Stomach smooth muscle (tissue), 2 donors: ENCODE data around the gene TDRD10.

Source experiments
- H3K27ac ChIP-seq: one replicate; pipeline ENCODE4 v1.7.0; 2013; ENCODE audit warnings: mild to moderate bottlenecking, low read length, inconsistent platforms
- H3K27me3 ChIP-seq, 2 donors: one replicate each; pipeline ENCODE4 v1.7.0; 2013; ENCODE audit warnings: low read length in 2 of 2; ENCODE audit not compliant: insufficient read depth in 2 of 2, control insufficient read depth in 1 of 2
- H3K36me3 ChIP-seq, 2 donors: one replicate each; pipeline ENCODE4 v1.7.0; 2013; ENCODE audit warnings: low read length in 2 of 2; ENCODE audit not compliant: control insufficient read depth in 2 of 2, insufficient read depth in 2 of 2
- H3K4me1 ChIP-seq: one replicate; pipeline ENCODE4 v1.7.0; 2013; ENCODE audit warnings: low read length; ENCODE audit not compliant: control insufficient read depth, insufficient read depth
- H3K4me3 ChIP-seq, 2 donors: one replicate each; pipeline ENCODE4 v1.7.0; 2013; ENCODE audit warnings: low read length in 2 of 2
- H3K9ac ChIP-seq, 2 donors: one replicate each; pipeline ENCODE4 v1.7.0; 2013; ENCODE audit warnings: low read length in 2 of 2, mild to moderate bottlenecking in 1 of 2
- H3K9me3 ChIP-seq, 2 donors: one replicate each; pipeline ENCODE4 v1.7.0; 2013; ENCODE audit warnings: low read length in 2 of 2; ENCODE audit not compliant: control insufficient read depth in 2 of 2
- donor health status: healthy.
- donor health status: Pancreatic carcinoma.

The TDRD10 gene

GRCh38 chr1:154579374-154579773 lies 77.4 kb downstream of the TDRD10 start:
- peaks cover 11% of the 10 kb centered on the region for H3K4me1 ChIP-seq
- no peak overlapping the region for H3K27ac ChIP-seq
- no peak overlapping the region for H3K9ac ChIP-seq
- no peaks in the 10 kb centered on the region for H3K9me3 ChIP-seq
- H3K4me3 ChIP-seq, result no peak overlapping the region
- no peaks in the 10 kb centered on the region for H3K27me3 ChIP-seq
- H3K36me3 ChIP-seq, result peaks cover 44 to 48% of the 10 kb centered on the region in 2 donors

- H3K27ac ChIP-seq, result no peak overlapping the region
- H3K27me3 ChIP-seq, result no peaks in the 10 kb centered on the region
These were observed 79.7 kb downstream of the TDRD10 start for GRCh38 chr1:154581766-154582165.

DNA sequence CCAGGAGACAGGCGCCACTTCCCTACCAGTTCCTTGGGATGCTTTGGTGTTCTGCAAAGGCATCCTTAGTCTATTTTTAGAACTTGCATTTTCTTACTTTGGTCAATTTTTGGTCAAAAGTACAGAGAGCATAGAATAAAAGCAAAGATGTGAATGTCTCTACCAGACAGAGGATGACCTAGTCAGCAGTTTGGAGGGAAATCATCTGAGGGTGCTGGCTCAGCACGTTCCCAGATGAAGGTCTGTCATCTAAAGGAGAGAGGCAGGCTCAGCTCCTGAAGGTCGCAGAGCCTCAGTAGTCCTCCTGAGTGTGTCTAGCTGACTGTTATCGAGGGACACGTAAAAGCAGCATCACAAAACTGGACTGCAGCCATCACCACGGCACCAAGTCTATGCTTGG lies 80.9 kb downstream of the TDRD10 start:
- no peak overlapping the region for H3K27ac ChIP-seq
- peaks cover 2% of the 10 kb centered on the region for H3K4me1 ChIP-seq
- no peaks in the 10 kb centered on the region for H3K9me3 ChIP-seq
- no peak overlapping the region for H3K4me3 ChIP-seq
- H3K27me3 ChIP-seq, result no peaks in the 10 kb centered on the region
- H3K36me3 ChIP-seq, result peaks cover 77 to 83% of the 10 kb centered on the region in 2 donors
- no peak overlapping the region for H3K9ac ChIP-seq

More at GRCh38 chr1:154581766-154582165, 79.7 kb downstream of the TDRD10 start:
- Histone ChIP-seq H3K9ac (no peak overlapping the region), H3K36me3 (peaks cover 68 to 72% of the 10 kb centered on the region in 2 donors), H3K4me1 (peaks cover 11% of the 10 kb centered on the region), H3K9me3 (no peaks in the 10 kb centered on the region), H3K4me3 (no peak overlapping the region)

DNA sequence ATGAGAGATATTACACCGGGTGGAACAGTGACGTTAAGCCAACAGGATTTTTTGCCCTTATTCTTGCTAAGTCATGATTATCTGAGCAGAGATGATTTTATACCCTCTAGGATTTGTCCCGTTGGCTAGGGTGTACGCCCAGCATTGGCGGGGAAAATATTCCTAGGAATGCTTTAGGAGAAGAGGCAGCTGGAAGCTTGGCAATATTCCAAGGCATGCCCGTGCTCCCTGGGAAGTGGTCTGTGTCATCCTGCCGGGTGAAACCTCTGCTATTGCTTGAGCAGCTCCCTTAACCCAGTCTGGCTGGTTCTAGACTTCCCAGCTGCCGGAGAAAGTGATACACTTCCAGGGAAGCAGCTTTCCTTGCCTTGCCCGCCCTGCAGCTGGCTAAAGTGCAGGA lies 81.8 kb downstream of the TDRD10 start:
- H3K27ac ChIP-seq, result peak overlapping the region; percentile 31
- no peak overlapping the region for H3K4me3 ChIP-seq
- no peaks in the 10 kb centered on the region for H3K9me3 ChIP-seq
- no peaks in the 10 kb centered on the region for H3K27me3 ChIP-seq
- H3K9ac ChIP-seq, result no peak overlapping the region
- no peaks in the 10 kb centered on the region for H3K4me1 ChIP-seq
- H3K36me3 ChIP-seq, result peaks cover 80 to 86% of the 10 kb centered on the region in 2 donors

DNA sequence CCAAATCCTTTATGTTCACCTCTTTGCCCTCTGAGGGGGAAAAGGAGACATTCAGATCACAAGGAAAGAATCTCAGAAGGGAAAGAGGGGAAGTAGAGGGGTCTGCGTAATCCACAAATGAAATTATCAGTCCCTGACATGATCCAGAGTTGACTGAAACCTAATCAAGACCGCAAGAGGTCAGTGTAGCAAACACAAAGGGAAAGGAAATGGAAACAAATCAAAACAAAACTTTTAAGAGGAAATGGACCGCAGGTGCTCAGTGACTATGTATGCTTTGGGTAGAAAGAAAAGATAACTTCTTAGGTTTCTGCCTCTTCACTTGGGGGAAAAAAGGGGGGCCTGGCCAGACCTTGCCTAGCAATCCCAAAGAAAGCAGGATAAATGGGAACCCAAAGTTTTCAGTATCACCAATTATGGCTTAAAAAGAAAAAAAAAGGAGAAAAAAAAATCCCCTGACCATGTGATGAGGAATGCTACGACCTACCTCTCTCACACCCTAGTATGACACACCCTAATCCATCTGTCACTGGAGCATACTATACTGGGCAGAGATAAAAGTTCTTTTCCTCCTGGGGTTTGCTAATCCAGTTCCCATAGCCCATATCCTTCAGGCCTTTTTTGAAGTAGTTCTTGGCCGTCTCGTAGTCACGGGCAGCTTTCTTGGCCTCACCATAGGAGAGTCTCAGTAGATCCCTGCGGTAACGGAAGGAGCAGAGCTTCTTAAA lies 82.4 kb downstream of the TDRD10 start:
- Histone ChIP-seq H3K27me3 (no peaks in the 10 kb centered on the region), H3K9ac (no peak overlapping the region), H3K27ac (peak overlapping the region; percentile 31), H3K9me3 (no peaks in the 10 kb centered on the region), H3K36me3 (peaks cover 83 to 88% of the 10 kb centered on the region in 2 donors), H3K4me1 (no peaks in the 10 kb centered on the region), H3K4me3 (no peak overlapping the region)

DNA sequence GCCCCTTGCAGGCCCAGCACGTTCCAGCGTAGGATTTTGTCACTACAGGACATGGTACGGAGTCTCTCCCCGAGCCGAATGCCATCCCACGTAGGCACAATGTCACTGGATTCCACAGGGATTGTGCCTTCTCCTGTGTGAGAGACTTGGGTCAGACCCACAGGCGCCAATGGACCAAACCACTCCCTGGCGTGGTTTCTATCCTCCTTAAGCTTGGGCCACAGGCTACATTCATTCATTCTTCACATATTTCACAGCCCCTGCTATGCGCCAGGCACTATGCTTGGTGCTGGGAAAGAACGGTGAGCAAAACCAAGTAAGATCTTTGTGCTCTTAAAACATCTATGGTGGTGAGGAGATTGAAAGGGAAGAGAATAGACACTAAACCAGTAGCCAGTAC lies 84.2 kb downstream of the TDRD10 start:
- H3K4me1 ChIP-seq, result no peaks in the 10 kb centered on the region
- no peaks in the 10 kb centered on the region for H3K9me3 ChIP-seq
- H3K4me3 ChIP-seq, result no peak overlapping the region
- no peak overlapping the region for H3K27ac ChIP-seq
- peak overlapping the region in 1 of 2 donors; percentile 13 for H3K9ac ChIP-seq
- H3K27me3 ChIP-seq, result no peaks in the 10 kb centered on the region
- H3K36me3 ChIP-seq, result peaks cover 79 to 89% of the 10 kb centered on the region in 2 donors

- H3K4me3 ChIP-seq, result no peak overlapping the region
- H3K27ac ChIP-seq, result no peak overlapping the region
- peaks cover 83 to 88% of the 10 kb centered on the region in 2 donors for H3K36me3 ChIP-seq
- H3K9ac ChIP-seq, result peak overlapping the region in 1 of 2 donors; percentile 13
- no peaks in the 10 kb centered on the region for H3K9me3 ChIP-seq
- H3K27me3 ChIP-seq, result no peaks in the 10 kb centered on the region
- H3K4me1 ChIP-seq, result no peaks in the 10 kb centered on the region
These were observed 84.6 kb downstream of the TDRD10 start for GRCh38 chr1:154586641-154587040.

- H3K27me3 ChIP-seq, result no peaks in the 10 kb centered on the region
- peaks cover 80 to 83% of the 10 kb centered on the region in 2 donors for H3K36me3 ChIP-seq
- H3K4me3 ChIP-seq, result no peak overlapping the region
- no peak overlapping the region for H3K9ac ChIP-seq
- no peak overlapping the region for H3K27ac ChIP-seq
- H3K9me3 ChIP-seq, result no peaks in the 10 kb centered on the region
- H3K4me1 ChIP-seq, result no peaks in the 10 kb centered on the region
These were observed 87.8 kb downstream of the TDRD10 start for GRCh38 chr1:154589780-154590179.

- Histone ChIP-seq H3K9me3 (no peaks in the 10 kb centered on the region), H3K36me3 (peaks cover 77 to 79% of the 10 kb centered on the region in 2 donors), H3K9ac (no peak overlapping the region), H3K4me1 (no peaks in the 10 kb centered on the region), H3K27me3 (no peaks in the 10 kb centered on the region), H3K4me3 (no peak overlapping the region), H3K27ac (no peak overlapping the region)
These were observed 88.7 kb downstream of the TDRD10 start for GRCh38 chr1:154590756-154591155.

- H3K4me3 ChIP-seq, result no peak overlapping the region
- H3K9ac ChIP-seq, result no peak overlapping the region
- no peaks in the 10 kb centered on the region for H3K27me3 ChIP-seq
- no peaks in the 10 kb centered on the region for H3K9me3 ChIP-seq
- peaks cover 76 to 79% of the 10 kb centered on the region in 2 donors for H3K36me3 ChIP-seq
- H3K4me1 ChIP-seq, result no peaks in the 10 kb centered on the region
- no peak overlapping the region for H3K27ac ChIP-seq
These were observed 89.2 kb downstream of the TDRD10 start for GRCh38 chr1:154591206-154591605.

DNA sequence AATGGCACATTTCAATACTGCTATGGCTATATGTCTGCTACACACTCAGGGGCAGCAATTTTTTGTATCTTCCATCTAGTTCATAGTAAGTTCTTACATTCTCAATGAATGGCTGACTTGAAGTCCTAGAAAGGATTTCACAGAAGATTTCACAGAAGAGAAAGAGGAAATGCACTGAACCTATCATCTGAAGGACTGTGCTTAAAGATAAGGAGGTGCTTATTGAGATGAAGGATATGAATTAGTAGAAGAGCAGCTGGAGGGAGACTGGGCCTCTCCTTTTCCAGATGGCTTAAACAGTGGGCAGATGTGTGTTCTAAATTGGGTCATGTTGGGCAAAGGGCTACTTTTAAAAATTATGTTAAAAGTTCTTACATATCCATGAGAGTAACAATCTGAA lies 91.4 kb downstream of the TDRD10 start:
- Histone ChIP-seq H3K36me3 (peaks cover 74 to 80% of the 10 kb centered on the region in 2 donors), H3K9ac (no peak overlapping the region)

More for the DNA sequence above, 91.4 kb downstream of the TDRD10 start:
- Histone ChIP-seq H3K4me1 (no peaks in the 10 kb centered on the region), H3K4me3 (no peak overlapping the region), H3K27ac (no peak overlapping the region), H3K27me3 (no peaks in the 10 kb centered on the region), H3K9me3 (no peaks in the 10 kb centered on the region)
